WTC11 (cell line): ENCODE data around the gene TTC17.

ENCODE experiments used
- CBFB ChIP-seq: sonication (generic); formaldehyde crosslinking; IDR thresholded peaks from 2 replicates; pipeline ENCODE4 v1.8.1; 2022; ENCODE audit warnings: mild to moderate bottlenecking, low read depth, missing genetic modification reagents
- CTCF ChIP-seq: fragments of 200-600 bp; IDR thresholded peaks from 2 replicates; pipeline ENCODE4 v1.8.0; 2022; ENCODE audit warnings: antibody characterized with exemption
- JUN ChIP-seq: sonication (generic); formaldehyde crosslinking; IDR thresholded peaks from 2 replicates; pipeline ENCODE4 v1.8.0; 2023; ENCODE audit warnings: mild to moderate bottlenecking, missing genetic modification reagents
- NR2C2 ChIP-seq: sonication (generic); formaldehyde crosslinking; IDR thresholded peaks from 2 replicates; pipeline ENCODE4 v1.8.0; 2022; ENCODE audit warnings: mild to moderate bottlenecking, missing genetic modification reagents
- PREB ChIP-seq: sonication (generic); formaldehyde crosslinking; IDR thresholded peaks from 2 replicates; pipeline ENCODE4 v1.8.1; 2022; ENCODE audit warnings: mild to moderate bottlenecking, missing genetic modification reagents, moderate library complexity, borderline replicate concordance
- RORB ChIP-seq: fragments of 250-450 bp; sonication (Bioruptor Pico); IDR thresholded peaks from 2 replicates; pipeline ENCODE4 v1.9.0; 2021; ENCODE audit warnings: mild to moderate bottlenecking
- SP1 ChIP-seq: sonication (generic); formaldehyde crosslinking; conservative IDR thresholded peaks from 2 replicates; pipeline ENCODE4 v1.8.1; 2022; ENCODE audit warnings: missing genetic modification reagents
- ZNF317 ChIP-seq: sonication (generic); formaldehyde crosslinking; IDR thresholded peaks from 2 replicates; pipeline ENCODE4 v1.8.1; 2023; ENCODE audit warnings: low read depth, mild to moderate bottlenecking, moderate library complexity, missing genetic modification reagents, borderline replicate concordance
- TF ChIP-seq, protein P1 (sequence below): sonication (generic); formaldehyde crosslinking; IDR thresholded peaks from 2 replicates; pipeline ENCODE4 v1.8.1; 2022; ENCODE audit warnings: mild to moderate bottlenecking, moderate library complexity, missing genetic modification reagents
- TF ChIP-seq, protein P2 (sequence below): sonication (generic); formaldehyde crosslinking; IDR thresholded peaks from 2 replicates; pipeline ENCODE4 v1.8.1; 2023; ENCODE audit warnings: mild to moderate bottlenecking, missing genetic modification reagents, moderate library complexity
- TF ChIP-seq, protein P3 (sequence below): sonication (generic); formaldehyde crosslinking; IDR thresholded peaks from 2 replicates; pipeline ENCODE4 v1.8.0; 2022; ENCODE audit warnings: mild to moderate bottlenecking, missing genetic modification reagents
- TF ChIP-seq, protein P4 (sequence below): fragments of 250-450 bp; sonication (Bioruptor Pico); IDR thresholded peaks from 2 replicates; pipeline ENCODE4 v1.9.0; 2021; ENCODE audit warnings: mild to moderate bottlenecking
- TF ChIP-seq, protein P5 (sequence below): sonication (generic); formaldehyde crosslinking; IDR thresholded peaks from 2 replicates; pipeline ENCODE4 v1.8.0; 2022; ENCODE audit warnings: mild to moderate bottlenecking, missing genetic modification reagents

GRCh38 chr11:43410394-43410793 lies 51.7 kb downstream of the TTC17 start:
- TF ChIP-seq CTCF: no peak
- no peak for TF ChIP-seq RORB (CRISPR knock-in tag)
- TF ChIP-seq, protein P1, sequence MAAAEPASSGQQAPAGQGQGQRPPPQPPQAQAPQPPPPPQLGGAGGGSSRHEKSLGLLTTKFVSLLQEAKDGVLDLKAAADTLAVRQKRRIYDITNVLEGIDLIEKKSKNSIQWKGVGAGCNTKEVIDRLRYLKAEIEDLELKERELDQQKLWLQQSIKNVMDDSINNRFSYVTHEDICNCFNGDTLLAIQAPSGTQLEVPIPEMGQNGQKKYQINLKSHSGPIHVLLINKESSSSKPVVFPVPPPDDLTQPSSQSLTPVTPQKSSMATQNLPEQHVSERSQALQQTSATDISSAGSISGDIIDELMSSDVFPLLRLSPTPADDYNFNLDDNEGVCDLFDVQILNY: no peak
- TF ChIP-seq, protein P2, sequence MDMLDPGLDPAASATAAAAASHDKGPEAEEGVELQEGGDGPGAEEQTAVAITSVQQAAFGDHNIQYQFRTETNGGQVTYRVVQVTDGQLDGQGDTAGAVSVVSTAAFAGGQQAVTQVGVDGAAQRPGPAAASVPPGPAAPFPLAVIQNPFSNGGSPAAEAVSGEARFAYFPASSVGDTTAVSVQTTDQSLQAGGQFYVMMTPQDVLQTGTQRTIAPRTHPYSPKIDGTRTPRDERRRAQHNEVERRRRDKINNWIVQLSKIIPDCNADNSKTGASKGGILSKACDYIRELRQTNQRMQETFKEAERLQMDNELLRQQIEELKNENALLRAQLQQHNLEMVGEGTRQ (CRISPR knock-in tag): no peak
- no peak for TF ChIP-seq CBFB (CRISPR knock-in tag)
- TF ChIP-seq, protein P3, sequence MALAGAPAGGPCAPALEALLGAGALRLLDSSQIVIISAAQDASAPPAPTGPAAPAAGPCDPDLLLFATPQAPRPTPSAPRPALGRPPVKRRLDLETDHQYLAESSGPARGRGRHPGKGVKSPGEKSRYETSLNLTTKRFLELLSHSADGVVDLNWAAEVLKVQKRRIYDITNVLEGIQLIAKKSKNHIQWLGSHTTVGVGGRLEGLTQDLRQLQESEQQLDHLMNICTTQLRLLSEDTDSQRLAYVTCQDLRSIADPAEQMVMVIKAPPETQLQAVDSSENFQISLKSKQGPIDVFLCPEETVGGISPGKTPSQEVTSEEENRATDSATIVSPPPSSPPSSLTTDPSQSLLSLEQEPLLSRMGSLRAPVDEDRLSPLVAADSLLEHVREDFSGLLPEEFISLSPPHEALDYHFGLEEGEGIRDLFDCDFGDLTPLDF (CRISPR knock-in tag): no peak
- TF ChIP-seq, protein P4, sequence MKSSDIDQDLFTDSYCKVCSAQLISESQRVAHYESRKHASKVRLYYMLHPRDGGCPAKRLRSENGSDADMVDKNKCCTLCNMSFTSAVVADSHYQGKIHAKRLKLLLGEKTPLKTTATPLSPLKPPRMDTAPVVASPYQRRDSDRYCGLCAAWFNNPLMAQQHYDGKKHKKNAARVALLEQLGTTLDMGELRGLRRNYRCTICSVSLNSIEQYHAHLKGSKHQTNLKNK: no peak
- TF ChIP-seq ZNF317 (CRISPR knock-in tag): no peak
- TF ChIP-seq, protein P5, sequence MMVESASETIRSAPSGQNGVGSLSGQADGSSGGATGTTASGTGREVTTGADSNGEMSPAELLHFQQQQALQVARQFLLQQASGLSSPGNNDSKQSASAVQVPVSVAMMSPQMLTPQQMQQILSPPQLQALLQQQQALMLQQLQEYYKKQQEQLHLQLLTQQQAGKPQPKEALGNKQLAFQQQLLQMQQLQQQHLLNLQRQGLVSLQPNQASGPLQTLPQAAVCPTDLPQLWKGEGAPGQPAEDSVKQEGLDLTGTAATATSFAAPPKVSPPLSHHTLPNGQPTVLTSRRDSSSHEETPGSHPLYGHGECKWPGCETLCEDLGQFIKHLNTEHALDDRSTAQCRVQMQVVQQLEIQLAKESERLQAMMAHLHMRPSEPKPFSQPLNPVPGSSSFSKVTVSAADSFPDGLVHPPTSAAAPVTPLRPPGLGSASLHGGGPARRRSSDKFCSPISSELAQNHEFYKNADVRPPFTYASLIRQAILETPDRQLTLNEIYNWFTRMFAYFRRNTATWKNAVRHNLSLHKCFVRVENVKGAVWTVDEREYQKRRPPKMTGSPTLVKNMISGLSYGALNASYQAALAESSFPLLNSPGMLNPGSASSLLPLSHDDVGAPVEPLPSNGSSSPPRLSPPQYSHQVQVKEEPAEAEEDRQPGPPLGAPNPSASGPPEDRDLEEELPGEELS (CRISPR knock-in tag): no peak
- TF ChIP-seq PREB (CRISPR knock-in tag): no peak
- no peak for TF ChIP-seq SP1 (CRISPR knock-in tag)
- no peak for TF ChIP-seq NR2C2 (CRISPR knock-in tag)
- no peak for TF ChIP-seq JUN (CRISPR knock-in tag)
